NB4 (cell line): ENCODE results near the gene POLDIP3.
"Not testable (repeated sequence)": the region's sequence is repeated elsewhere in the genome, so short reads cannot be mapped to it uniquely, and the experiment has no call there.

Experiments
- MAX ChIP-seq: IDR thresholded peaks from 2 replicates; pipeline ENCODE4 v1.6.1; 2011; ENCODE audit warnings: low read depth, low read length
- POLR2A ChIP-seq: IDR thresholded peaks from 2 replicates; pipeline ENCODE4 v1.6.1; 2011; ENCODE audit warnings: mild to moderate bottlenecking; ENCODE audit not compliant: insufficient read length; ENCODE audit errors: extremely low read depth
- TF ChIP-seq, protein P1 (sequence below): IDR thresholded peaks from one replicate; pipeline ENCODE4 v1.5.1; 2012; ENCODE audit warnings: low read depth, low read length

GRCh38 chr22:42574046-42574445, 40.6 kb downstream of the POLDIP3 start:
- TF ChIP-seq, protein P1, sequence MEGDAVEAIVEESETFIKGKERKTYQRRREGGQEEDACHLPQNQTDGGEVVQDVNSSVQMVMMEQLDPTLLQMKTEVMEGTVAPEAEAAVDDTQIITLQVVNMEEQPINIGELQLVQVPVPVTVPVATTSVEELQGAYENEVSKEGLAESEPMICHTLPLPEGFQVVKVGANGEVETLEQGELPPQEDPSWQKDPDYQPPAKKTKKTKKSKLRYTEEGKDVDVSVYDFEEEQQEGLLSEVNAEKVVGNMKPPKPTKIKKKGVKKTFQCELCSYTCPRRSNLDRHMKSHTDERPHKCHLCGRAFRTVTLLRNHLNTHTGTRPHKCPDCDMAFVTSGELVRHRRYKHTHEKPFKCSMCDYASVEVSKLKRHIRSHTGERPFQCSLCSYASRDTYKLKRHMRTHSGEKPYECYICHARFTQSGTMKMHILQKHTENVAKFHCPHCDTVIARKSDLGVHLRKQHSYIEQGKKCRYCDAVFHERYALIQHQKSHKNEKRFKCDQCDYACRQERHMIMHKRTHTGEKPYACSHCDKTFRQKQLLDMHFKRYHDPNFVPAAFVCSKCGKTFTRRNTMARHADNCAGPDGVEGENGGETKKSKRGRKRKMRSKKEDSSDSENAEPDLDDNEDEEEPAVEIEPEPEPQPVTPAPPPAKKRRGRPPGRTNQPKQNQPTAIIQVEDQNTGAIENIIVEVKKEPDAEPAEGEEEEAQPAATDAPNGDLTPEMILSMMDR = not testable (repeated sequence)
- not testable (repeated sequence) for TF ChIP-seq POLR2A, MAX
